NB4 (cell line): ENCODE data around the gene THBS1.

Experiments
- POLR2A ChIP-seq: IDR thresholded peaks from 2 replicates; pipeline ENCODE4 v1.6.1; 2011; ENCODE audit warnings: mild to moderate bottlenecking; ENCODE audit not compliant: insufficient read length; ENCODE audit errors: extremely low read depth
- TF ChIP-seq, protein P1 (sequence below): IDR thresholded peaks from one replicate; pipeline ENCODE4 v1.5.1; 2012; ENCODE audit warnings: low read depth, low read length

GRCh38 chr15:39549912-39550311 lies 31.0 kb upstream of the THBS1 start:
- no peak for TF ChIP-seq POLR2A
- TF ChIP-seq, protein P1, sequence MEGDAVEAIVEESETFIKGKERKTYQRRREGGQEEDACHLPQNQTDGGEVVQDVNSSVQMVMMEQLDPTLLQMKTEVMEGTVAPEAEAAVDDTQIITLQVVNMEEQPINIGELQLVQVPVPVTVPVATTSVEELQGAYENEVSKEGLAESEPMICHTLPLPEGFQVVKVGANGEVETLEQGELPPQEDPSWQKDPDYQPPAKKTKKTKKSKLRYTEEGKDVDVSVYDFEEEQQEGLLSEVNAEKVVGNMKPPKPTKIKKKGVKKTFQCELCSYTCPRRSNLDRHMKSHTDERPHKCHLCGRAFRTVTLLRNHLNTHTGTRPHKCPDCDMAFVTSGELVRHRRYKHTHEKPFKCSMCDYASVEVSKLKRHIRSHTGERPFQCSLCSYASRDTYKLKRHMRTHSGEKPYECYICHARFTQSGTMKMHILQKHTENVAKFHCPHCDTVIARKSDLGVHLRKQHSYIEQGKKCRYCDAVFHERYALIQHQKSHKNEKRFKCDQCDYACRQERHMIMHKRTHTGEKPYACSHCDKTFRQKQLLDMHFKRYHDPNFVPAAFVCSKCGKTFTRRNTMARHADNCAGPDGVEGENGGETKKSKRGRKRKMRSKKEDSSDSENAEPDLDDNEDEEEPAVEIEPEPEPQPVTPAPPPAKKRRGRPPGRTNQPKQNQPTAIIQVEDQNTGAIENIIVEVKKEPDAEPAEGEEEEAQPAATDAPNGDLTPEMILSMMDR, result no peak
